Measurements from ENCODE around the gene KNSTRN.

Gene KNSTRN

GRCh38 chr15:40367371-40367685, 15.2 kb upstream of the KNSTRN start:
- no peak for DNase-seq (ENCODE audit: low read depth)
- H3K4me3 ChIP-seq (ENCODE audit: low read length): no peak overlapping the region
- TF ChIP-seq, protein P1, sequence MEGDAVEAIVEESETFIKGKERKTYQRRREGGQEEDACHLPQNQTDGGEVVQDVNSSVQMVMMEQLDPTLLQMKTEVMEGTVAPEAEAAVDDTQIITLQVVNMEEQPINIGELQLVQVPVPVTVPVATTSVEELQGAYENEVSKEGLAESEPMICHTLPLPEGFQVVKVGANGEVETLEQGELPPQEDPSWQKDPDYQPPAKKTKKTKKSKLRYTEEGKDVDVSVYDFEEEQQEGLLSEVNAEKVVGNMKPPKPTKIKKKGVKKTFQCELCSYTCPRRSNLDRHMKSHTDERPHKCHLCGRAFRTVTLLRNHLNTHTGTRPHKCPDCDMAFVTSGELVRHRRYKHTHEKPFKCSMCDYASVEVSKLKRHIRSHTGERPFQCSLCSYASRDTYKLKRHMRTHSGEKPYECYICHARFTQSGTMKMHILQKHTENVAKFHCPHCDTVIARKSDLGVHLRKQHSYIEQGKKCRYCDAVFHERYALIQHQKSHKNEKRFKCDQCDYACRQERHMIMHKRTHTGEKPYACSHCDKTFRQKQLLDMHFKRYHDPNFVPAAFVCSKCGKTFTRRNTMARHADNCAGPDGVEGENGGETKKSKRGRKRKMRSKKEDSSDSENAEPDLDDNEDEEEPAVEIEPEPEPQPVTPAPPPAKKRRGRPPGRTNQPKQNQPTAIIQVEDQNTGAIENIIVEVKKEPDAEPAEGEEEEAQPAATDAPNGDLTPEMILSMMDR (conservative IDR thresholded peaks at IDR 0.05; ENCODE audit: low read length): no peak

DNA sequence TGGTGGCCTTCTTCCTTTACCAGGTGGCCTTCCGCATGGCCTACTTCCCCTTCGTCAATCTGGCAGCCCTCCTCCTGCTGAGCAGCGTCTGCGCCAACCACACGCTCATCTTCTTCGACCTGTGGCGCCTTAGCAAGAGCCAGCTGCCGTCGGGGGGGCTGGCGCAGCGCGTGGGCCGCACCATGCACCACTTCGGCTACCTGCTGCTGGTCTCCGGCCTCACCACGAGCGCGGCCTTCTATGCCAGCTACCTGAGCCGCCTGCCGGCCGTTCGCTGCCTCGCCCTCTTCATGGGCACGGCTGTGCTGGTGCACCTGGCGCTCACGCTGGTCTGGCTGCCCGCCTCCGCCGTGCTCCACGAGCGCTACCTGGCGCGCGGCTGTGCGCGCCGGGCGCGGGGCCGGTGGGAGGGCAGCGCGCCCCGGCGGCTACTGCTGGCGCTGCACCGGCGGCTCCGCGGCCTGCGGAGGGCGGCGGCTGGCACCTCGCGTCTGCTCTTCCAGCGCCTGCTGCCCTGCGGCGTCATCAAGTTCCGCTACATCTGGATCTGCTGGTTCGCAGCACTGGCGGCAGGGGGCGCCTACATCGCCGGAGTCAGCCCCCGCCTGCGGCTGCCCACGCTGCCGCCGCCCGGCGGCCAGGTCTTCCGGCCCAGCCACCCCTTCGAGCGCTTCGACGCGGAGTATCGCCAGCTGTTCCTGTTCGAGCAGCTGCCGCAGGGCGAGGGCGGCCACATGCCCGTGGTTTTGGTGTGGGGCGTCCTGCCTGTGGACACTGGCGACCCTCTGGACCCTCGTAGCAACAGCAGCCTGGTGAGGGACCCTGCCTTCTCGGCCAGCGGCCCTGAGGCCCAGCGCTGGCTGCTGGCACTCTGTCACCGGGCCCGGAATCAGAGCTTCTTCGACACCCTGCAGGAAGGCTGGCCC, 14.6 kb upstream of the KNSTRN start:
- peak overlapping the region; percentile 37 for H3K4me3 ChIP-seq (ENCODE audit: low read length)
- DNase-seq (ENCODE audit: low read depth): peak; percentile 88
- TF ChIP-seq, protein P1 (conservative IDR thresholded peaks at IDR 0.05; ENCODE audit: low read length): peak; percentile 64

DNA sequence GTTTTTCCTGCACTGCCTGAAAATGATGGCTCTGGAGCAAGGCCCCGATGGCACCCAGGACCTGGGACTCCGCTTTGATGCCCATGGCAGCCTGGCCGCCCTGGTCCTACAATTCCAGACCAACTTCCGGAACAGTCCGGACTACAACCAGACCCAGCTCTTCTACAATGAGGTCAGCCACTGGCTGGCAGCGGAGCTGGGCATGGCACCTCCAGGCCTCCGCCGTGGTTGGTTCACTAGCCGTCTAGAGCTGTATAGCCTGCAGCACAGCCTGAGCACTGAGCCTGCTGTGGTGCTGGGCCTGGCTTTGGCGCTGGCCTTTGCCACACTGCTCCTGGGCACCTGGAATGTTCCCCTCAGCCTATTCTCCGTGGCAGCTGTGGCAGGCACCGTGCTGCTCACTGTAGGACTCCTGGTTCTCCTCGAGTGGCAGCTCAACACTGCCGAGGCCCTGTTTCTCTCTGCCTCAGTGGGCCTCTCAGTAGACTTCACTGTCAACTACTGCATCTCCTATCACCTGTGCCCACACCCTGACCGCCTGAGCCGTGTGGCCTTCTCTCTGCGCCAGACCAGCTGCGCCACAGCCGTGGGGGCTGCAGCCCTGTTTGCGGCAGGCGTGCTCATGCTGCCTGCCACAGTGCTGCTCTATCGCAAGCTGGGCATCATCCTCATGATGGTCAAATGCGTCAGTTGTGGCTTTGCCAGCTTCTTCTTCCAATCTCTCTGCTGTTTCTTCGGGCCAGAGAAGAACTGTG, 13.6 kb upstream of the KNSTRN start:
- DNase-seq (ENCODE audit: low read depth): no peak
- TF ChIP-seq, protein P1 (conservative IDR thresholded peaks at IDR 0.05; ENCODE audit: low read length): no peak
- no peak overlapping the region for H3K4me3 ChIP-seq (ENCODE audit: low read length)

- TF ChIP-seq, protein P1 (conservative IDR thresholded peaks at IDR 0.05; ENCODE audit: low read length): no peak
- H3K4me3 ChIP-seq (ENCODE audit: low read length): no peak overlapping the region
Measured at GRCh38 chr15:40369474-40369869, 13.0 kb upstream of the KNSTRN start.

DNA sequence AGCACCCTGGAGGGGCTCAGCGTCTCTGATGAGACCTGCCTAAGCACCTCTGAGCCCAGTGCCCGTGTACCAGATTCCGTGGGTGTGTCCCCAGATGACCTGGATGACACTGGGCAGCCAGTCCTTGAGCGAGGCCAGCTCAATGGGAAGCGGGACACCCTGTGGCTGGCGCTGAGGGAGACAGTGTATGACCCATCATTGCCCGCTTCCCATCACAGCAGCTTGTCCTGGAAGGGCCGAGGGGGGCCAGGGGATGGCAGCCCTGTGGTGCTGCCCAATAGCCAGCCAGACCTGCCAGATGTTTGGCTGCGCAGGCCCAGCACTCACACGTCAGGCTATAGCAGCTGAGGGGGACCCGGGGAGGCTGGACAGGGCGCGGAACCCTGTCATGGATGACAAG, 12.6 kb upstream of the KNSTRN start:
- TF ChIP-seq, protein P1 (conservative IDR thresholded peaks at IDR 0.05; ENCODE audit: low read length): no peak
- no peak overlapping the region for H3K4me3 ChIP-seq (ENCODE audit: low read length)
- DNase-seq (ENCODE audit: low read depth): no peak

More at GRCh38 chr15:40369474-40369869, 13.0 kb upstream of the KNSTRN start:
- no peak for DNase-seq (ENCODE audit: low read depth)

DNA sequence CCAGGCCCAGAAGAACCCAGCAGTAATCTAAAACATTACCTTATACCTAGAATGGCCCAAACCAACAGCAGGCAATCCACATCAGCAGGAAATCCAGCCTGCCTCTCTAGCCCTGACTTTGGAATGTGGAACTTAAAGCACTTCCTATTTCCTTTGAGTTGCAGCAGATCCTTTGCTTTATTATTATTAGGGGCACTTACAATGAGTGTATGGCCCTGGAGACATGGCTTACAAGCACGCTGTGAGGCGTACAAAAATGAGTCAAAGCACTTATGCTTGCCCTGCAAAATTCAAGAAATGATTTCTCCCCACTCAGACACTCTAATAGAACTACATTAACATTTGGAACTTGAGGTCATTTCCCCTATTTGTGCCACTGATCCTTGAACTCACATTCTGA, 9.5 kb upstream of the KNSTRN start:
- H3K4me3 ChIP-seq (ENCODE audit: low read length): no peak overlapping the region
- peak; percentile 11 for DNase-seq (ENCODE audit: low read depth)
- TF ChIP-seq, protein P1 (conservative IDR thresholded peaks at IDR 0.05; ENCODE audit: low read length): no peak
